ENCODE measurements around the gene NR3C2.

The NR3C2 gene

GRCh38 chr4:148366251-148366650 is 76.0 kb downstream of the NR3C2 start:
- DNase-seq (ENCODE audit: low read depth in 2 of 2), result no peak
- no peak overlapping the region for H3K4me3 ChIP-seq (replicated peaks in 1 of 2; ENCODE audit: low read depth in 2 of 2, low read length in 2 of 2)
- no peak for TF ChIP-seq CTCF (IDR thresholded peaks at IDR 0.05; ENCODE audit: low read depth, low read length)

- H3K4me3 ChIP-seq (replicated peaks in 1 of 2; ENCODE audit: low read depth in 2 of 2, low read length in 2 of 2), result no peak overlapping the region
- no peak for TF ChIP-seq CTCF (IDR thresholded peaks at IDR 0.05; ENCODE audit: low read depth, low read length)
- DNase-seq (ENCODE audit: low read depth in 2 of 2), result no peak
These were observed 77.7 kb downstream of the NR3C2 start for GRCh38 chr4:148364525-148364924.

GRCh38 chr4:148359769-148360168 is 82.4 kb downstream of the NR3C2 start:
- no peak for TF ChIP-seq CTCF (IDR thresholded peaks at IDR 0.05; ENCODE audit: low read depth, low read length)
- H3K4me3 ChIP-seq (replicated peaks in 1 of 2; ENCODE audit: low read depth in 2 of 2, low read length in 2 of 2), result no peak overlapping the region
- DNase-seq (ENCODE audit: low read depth in 2 of 2), result no peak

- TF ChIP-seq CTCF (IDR thresholded peaks at IDR 0.05; ENCODE audit: low read depth, low read length), result no peak
- no peak for DNase-seq (ENCODE audit: low read depth in 2 of 2)
These were observed 86.6 kb downstream of the NR3C2 start for GRCh38 chr4:148355442-148356123.

GRCh38 chr4:148354186-148354585 is 88.0 kb downstream of the NR3C2 start:
- no peak overlapping the region for H3K4me3 ChIP-seq (replicated peaks in 1 of 2; ENCODE audit: low read depth in 2 of 2, low read length in 2 of 2)
- TF ChIP-seq CTCF (IDR thresholded peaks at IDR 0.05; ENCODE audit: low read depth, low read length), result no peak
- no peak for DNase-seq (ENCODE audit: low read depth in 2 of 2)

More at GRCh38 chr4:148355442-148356123, 86.6 kb downstream of the NR3C2 start:
- no peak overlapping the region for H3K4me3 ChIP-seq (replicated peaks in 1 of 2; ENCODE audit: low read depth in 2 of 2, low read length in 2 of 2)

- H3K4me3 ChIP-seq (replicated peaks in 1 of 2; ENCODE audit: low read depth in 2 of 2, low read length in 2 of 2), result no peak overlapping the region
- DNase-seq (ENCODE audit: low read depth in 2 of 2), result no peak
- no peak for TF ChIP-seq CTCF (IDR thresholded peaks at IDR 0.05; ENCODE audit: low read depth, low read length)
These were observed 88.6 kb downstream of the NR3C2 start for GRCh38 chr4:148353571-148353970.

GRCh38 chr4:148349153-148349552 is 93.1 kb downstream of the NR3C2 start:
- H3K4me3 ChIP-seq (replicated peaks in 1 of 2; ENCODE audit: low read depth in 2 of 2, low read length in 2 of 2), result no peak overlapping the region
- DNase-seq (ENCODE audit: low read depth in 2 of 2), result no peak
- no peak for TF ChIP-seq CTCF (IDR thresholded peaks at IDR 0.05; ENCODE audit: low read depth, low read length)
